LNCaP clone FGC (cell line): Measurements from ENCODE around the gene ZP3.
"Not testable (repeated sequence)": the region's sequence is repeated elsewhere in the genome, so short reads cannot be mapped to it uniquely, and the experiment has no call there.

Experiments
- DNase-seq: peaks from one replicate; pipeline ENCODE4 v3.0.0-alpha.2; 2011; ENCODE audit warnings: low read depth
- H3K4me3 ChIP-seq: 2 replicates; pipeline ENCODE4 v1.5.1; 2011; ENCODE audit warnings: mild to moderate bottlenecking, low read depth, low read length, control low read depth
- TF ChIP-seq, protein P1 (sequence below): IDR thresholded peaks from 2 replicates; pipeline ENCODE4 v1.5.1; 2012; ENCODE audit warnings: mild to moderate bottlenecking; ENCODE audit not compliant: control insufficient read depth, insufficient read depth; ENCODE audit errors: extremely low read depth

Gene ZP3

DNA sequence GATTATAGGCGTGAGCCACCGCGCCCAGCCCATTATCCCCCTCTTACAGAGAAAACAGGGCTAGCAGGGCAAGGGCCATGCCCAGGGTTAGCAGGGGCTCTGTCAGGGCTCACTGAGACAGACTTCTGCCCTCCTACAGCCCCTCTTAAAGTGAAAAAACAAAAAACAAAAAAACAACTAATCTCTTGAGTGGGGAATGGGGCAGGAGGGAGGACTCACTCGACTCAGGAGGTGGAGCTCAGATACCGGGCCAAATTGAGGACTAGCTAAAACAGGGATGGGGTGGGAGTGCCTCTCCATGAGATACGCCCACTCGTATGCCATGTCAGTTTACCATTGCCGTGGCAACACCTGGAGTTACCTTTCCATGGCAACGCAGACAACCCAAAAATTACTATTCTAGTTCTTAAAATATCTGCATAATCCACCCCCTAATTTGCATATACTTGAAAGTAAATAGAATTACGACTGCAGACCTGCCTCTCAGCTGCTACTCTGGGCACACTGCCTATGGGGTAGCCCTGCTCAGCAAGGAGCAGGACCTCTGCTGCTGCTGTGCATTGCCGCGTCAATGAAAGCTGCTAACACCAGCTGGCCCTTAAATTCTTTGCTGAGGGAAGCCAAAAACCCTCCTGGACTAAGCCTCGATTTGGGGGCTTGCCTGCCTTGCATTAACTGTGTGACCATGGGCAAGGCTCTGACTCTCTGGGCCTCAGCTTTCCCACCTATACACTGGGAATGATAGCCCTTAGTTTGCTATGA, 28.6 kb upstream of the ZP3 start:
- no peak for DNase-seq
- H3K4me3 ChIP-seq, result no peak overlapping the region

DNA sequence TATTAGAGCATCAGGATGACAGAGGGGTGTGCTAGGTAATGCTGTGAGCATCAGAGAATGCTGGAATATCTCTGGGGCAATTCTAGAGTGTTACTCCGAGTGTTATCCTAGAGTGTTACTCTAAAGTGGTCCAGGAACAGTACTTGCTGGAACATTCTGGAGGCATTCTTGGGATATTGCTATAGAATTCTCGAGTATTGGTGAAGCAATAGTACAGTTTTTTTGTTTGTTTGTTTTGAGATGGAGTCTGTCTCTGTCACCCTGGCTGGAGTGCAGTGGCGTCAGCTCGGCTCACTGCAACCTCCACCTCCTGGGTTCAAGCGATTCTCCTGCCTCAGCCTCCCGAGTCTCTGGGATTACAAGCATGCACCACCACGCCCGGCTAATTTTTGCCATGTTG, 27.9 kb upstream of the ZP3 start:
- no peak for DNase-seq
- H3K4me3 ChIP-seq, result peak overlapping the region; percentile 58

More for the DNA sequence above, 28.6 kb upstream of the ZP3 start:
- TF ChIP-seq, protein P1, sequence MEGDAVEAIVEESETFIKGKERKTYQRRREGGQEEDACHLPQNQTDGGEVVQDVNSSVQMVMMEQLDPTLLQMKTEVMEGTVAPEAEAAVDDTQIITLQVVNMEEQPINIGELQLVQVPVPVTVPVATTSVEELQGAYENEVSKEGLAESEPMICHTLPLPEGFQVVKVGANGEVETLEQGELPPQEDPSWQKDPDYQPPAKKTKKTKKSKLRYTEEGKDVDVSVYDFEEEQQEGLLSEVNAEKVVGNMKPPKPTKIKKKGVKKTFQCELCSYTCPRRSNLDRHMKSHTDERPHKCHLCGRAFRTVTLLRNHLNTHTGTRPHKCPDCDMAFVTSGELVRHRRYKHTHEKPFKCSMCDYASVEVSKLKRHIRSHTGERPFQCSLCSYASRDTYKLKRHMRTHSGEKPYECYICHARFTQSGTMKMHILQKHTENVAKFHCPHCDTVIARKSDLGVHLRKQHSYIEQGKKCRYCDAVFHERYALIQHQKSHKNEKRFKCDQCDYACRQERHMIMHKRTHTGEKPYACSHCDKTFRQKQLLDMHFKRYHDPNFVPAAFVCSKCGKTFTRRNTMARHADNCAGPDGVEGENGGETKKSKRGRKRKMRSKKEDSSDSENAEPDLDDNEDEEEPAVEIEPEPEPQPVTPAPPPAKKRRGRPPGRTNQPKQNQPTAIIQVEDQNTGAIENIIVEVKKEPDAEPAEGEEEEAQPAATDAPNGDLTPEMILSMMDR, result no peak

DNA sequence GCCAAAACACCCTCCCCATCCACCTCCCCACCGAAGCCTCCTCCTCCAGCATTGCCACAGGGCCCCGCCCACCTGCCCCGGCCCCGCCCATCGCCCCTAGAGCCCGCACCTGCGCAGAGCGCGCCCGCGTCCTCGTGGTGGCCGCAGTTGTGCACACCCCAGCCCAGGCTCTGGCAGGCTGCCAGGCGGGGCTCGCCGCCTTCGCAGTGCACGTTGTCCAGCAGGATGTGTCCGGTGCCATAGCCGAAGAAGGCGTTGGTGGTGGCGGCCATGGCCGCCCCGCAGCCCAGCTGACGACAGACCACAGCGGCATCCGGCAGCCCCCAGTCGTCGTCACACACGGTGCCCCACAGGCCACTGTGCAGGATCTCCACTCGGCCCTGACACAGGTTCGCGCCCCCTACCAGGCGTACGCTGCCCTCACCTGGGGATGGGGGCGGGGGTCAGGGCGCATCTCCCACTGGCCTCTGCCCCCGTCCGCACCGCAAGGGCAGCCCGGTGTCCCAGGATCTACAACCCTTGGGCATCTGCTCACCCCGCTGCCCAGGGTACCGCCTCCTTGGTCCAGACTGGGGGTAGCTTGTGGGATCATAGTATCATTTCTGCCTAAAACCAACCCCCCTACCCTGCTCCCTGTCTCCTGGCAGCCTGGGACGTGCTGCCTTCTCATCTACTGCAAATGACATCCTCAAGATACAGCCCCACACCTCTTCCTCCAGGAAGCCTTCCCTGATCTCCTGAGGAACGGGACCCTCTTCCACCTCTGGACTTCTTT, 27.2 kb upstream of the ZP3 start:
- TF ChIP-seq, protein P1, result no peak
- peak overlapping the region; percentile 58 for H3K4me3 ChIP-seq

More for the DNA sequence above, 27.9 kb upstream of the ZP3 start:
- TF ChIP-seq, protein P1, result no peak

DNA sequence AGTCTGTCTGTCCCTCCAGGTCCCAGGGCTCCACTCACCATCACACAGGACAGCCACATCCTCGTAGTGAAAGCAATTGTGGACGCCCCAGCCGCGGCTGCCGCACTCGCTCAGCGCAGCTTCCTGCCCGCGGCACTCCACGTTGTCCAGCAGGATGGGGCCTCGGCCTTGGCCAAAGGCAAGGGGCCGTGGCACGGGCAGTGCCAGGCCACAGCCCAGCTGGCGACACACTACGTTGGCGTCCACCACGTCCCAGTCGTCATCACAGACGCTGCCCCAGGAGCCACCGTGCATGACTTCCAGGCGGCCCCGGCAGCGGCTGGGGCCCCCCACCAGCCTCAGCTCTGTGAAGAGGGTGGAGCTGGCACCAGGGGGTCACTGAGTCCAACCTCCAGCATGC, 24.5 kb upstream of the ZP3 start:
- DNase-seq, result no peak
- no peak overlapping the region for H3K4me3 ChIP-seq
- TF ChIP-seq, protein P1, result no peak

More for the DNA sequence above, 27.2 kb upstream of the ZP3 start:
- peak; percentile 27 for DNase-seq

DNA sequence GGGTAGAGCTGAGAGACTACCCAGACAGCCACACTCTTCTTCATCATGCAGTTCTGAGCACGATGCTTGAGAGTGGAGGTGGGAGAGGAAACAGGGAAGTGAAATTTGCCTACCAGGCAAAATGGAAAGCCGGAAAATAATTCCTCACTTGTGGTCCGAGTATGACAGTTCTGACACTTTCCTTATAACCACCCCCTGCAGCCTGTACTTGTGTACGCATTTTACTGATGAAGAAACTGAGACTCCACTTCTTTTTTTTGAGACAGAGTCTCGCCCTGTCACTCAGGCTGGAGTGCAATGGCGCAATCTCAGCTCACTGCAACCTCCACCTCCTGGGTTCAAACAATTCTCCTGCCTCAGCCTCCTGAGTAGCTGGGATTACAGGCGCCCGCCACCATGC, 21.7 kb upstream of the ZP3 start:
- not testable (repeated sequence) for H3K4me3 ChIP-seq, DNase-seq

DNA sequence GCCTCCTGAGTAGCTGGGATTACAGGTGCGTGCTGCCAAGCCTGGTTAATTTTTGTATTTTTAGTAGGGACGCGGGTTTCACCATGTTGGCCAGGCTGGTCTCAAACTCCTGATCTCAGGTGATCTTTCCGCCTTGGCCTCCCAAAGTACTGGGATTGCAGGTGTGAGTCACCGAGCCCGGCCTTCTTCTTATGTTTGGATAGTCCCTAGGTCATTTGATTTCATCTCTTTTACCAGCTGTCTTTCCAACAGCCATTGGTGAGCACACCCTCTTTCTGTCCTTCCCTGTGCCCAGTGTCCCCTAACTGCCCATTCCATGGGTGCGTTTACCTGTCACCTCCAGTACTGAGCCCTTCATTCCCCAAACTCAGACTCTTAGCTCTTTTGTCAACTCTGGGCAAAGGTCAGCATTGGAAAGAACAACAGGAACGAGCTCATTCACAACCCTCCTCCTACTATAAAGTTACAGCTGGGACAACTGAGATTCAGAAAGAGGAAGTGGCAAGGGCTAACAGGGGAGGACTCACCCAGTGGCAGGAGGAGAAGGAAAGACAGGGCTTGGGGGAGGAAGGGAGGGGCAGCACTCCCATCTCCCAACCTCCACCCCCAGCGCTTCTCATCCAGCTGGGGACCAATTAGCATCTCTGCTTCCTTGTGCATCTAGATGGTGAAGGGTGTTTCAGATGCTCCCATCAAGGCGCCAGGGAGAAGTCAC, 20.8 kb upstream of the ZP3 start:
- TF ChIP-seq, protein P1, result no peak
- DNase-seq, result no peak
- H3K4me3 ChIP-seq, result no peak overlapping the region

DNA sequence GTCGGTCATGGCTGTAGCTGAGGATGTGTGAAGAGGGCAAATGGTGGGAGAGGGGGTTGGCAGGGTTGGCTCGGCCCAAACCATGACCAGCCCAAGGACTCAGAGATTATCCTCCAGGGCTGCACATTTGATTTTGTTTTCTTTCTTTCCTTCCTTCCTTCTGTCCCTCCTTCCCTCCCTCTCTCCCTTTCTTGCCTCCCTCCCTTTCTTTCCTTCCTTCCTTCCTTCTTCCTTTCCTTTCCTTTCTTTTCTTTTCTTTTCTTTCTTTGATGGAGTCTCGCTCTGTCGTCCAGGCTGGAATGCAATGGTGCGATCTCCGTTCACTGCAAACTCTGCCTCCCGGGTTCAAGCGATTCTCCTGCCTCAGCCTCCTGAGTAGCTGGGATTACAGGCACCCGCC, 19.0 kb upstream of the ZP3 start:
- H3K4me3 ChIP-seq, result no peak overlapping the region
- TF ChIP-seq, protein P1, result no peak
- no peak for DNase-seq
